CD8-positive, alpha-beta memory T cell (primary cell): Measurements from ENCODE around the gene TAF11L2. TPM values are rescaled to one million over a fixed set of nuclear protein-coding genes. Genes with fewer than 3 reads are reported as not detected.
"Not testable (repeated sequence)": the region's sequence is repeated elsewhere in the genome, so short reads cannot be mapped to it uniquely, and the experiment has no call there.

Source experiments
- CTCF ChIA-PET: fragments of 350-600 bp; sonication (Branson Sonifier 250); formaldehyde crosslinking; loops from one replicate; lab custom pipeline; 2021; ENCODE audit warnings: antibody characterized with exemption; lab: Charles Lee
- POLR2A ChIA-PET: fragments of 350-600 bp; sonication (Branson Sonifier 250); formaldehyde crosslinking; loops from one replicate; lab custom pipeline; 2021; ENCODE audit warnings: antibody characterized with exemption; lab: Charles Lee
- DNase-seq, 5 donors: peaks; one replicate each; pipeline versions ENCODE4 v3.0.0 to v3.0.0-alpha.2; 2020 to 2022; ENCODE audit warnings: mixed read lengths in 1 of 5
- H3K27ac ChIP-seq: one replicate; pipeline ENCODE4 v1.7.0; 2013; ENCODE audit warnings: low read depth, mild to moderate bottlenecking, low read length, moderate library complexity
- H3K27me3 ChIP-seq: 2 replicates; pipeline ENCODE4 v1.7.0; 2013; ENCODE audit warnings: low read length, mild to moderate bottlenecking; ENCODE audit not compliant: insufficient read depth, poor library complexity, severe bottlenecking
- H3K36me3 ChIP-seq: 2 replicates; pipeline ENCODE4 v1.7.0; 2013; ENCODE audit warnings: mild to moderate bottlenecking, low read length, moderate library complexity; ENCODE audit not compliant: insufficient read depth
- H3K4me1 ChIP-seq: 2 replicates; pipeline ENCODE4 v1.7.0; 2013; ENCODE audit warnings: mild to moderate bottlenecking, low read length, moderate library complexity; ENCODE audit not compliant: insufficient read depth
- H3K4me3 ChIP-seq: 2 replicates; pipeline ENCODE4 v1.7.0; 2013; ENCODE audit warnings: mild to moderate bottlenecking, low read length
- H3K9me3 ChIP-seq: 2 replicates; pipeline ENCODE4 v1.7.0; 2013; ENCODE audit warnings: mild to moderate bottlenecking, low read length
- H3K27ac Mint-ChIP-seq, 8 donors: one replicate each; pipeline ENCODE4 v1.8.0; 2020 to 2021; ENCODE audit warnings: mixed read lengths in 8 of 8, mild to moderate bottlenecking in 6 of 8, inconsistent platforms in 3 of 8, moderate library complexity in 3 of 8
- H3K27me3 Mint-ChIP-seq, 2 donors: one replicate each; pipeline ENCODE4 v1.8.0; 2020 to 2021; ENCODE audit warnings: mixed read lengths in 2 of 2, mild to moderate bottlenecking in 1 of 2, moderate library complexity in 1 of 2
- H3K36me3 Mint-ChIP-seq, 3 donors: one replicate each; pipeline ENCODE4 v1.8.0; 2020 to 2021; ENCODE audit warnings: mixed read lengths in 3 of 3, inconsistent platforms in 1 of 3, mild to moderate bottlenecking in 1 of 3
- H3K4me1 Mint-ChIP-seq, 3 donors: one replicate each; pipeline ENCODE4 v1.8.0; 2020 to 2021; ENCODE audit warnings: mixed read lengths in 3 of 3, inconsistent platforms in 1 of 3, mild to moderate bottlenecking in 1 of 3
- H3K4me3 Mint-ChIP-seq, 7 donors: one replicate each; pipeline ENCODE4 v1.8.0; 2020 to 2021; ENCODE audit warnings: mixed read lengths in 7 of 7, mild to moderate bottlenecking in 6 of 7, moderate library complexity in 4 of 7, inconsistent platforms in 2 of 7
- H3K9me3 Mint-ChIP-seq, 5 donors: one replicate each; pipeline ENCODE4 v1.8.0; 2020 to 2022; ENCODE audit warnings: mixed read lengths in 5 of 5, mild to moderate bottlenecking in 3 of 5, moderate library complexity in 2 of 5, inconsistent platforms in 1 of 5
- polyA plus RNA-seq: library from polyadenylated mRNA; unstranded; fragments of 300-500 nt; fragmentation: Illumina TruSeq; gene quantifications from one replicate; pipeline ENCODE4 v1.2.3, GENCODE V29; 2021
- total RNA-seq, 2 experiments: library from RNA; stranded (reverse); gene quantifications; one replicate each; pipeline ENCODE4 v1.2.3, GENCODE V29; 2021

Gene TAF11L2
- not detected for total RNA-seq
- not detected for polyA plus RNA-seq

DNA sequence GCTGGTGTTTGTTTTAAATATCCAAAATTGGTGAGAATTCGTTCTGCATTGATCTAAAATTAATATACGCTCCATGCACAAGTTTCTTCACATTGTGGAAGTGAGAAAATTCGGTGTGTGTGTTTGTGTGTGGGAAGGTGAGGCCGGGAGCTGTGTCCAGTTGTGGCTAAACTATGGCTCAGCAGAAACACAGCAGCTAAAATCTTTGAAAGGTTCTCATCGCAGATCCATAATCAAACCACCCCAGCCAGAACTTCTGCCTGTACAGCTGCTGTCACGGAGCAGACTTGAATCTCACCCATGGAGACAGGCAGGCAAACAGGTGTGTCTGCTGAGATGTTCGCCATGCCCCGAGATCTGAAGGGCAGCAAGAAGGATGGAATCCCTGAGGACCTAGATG, at the start of gene TAF11L2:
Gene TAF11L2, plus strand, starts transcription at position 301 of the 400 bp plus-strand sequence.
- not testable (repeated sequence) for H3K4me3 Mint-ChIP-seq

DNA sequence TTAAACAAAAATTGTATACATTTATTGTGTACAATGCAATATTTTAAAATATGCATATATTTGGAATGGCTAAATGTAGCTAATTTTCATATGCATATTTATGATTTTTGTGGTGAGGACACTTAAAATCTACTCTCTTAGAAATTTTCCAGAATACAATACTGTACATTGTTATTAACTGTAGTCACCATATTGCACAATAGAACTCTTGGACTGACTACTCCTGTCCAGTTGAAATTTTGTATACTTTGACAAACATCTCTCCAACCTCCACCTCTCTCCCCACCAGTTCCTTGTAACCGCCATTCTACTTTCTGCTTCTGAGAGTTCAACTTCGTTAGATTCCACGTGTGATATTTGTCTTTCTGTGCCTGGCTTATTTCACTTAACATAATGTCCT, 49.2 kb upstream of the TAF11L2 start:
- Mint-ChIP-seq H3K9me3 (peaks cover 1 to 24% (median 6%) of the 10 kb centered on the region in 5 donors), H3K4me3 (no peak overlapping the region), H3K27me3 (no peaks in the 10 kb centered on the region), H3K36me3 (no peaks in the 10 kb centered on the region), H3K4me1 (no peaks in the 10 kb centered on the region), H3K27ac (no peak overlapping the region)
- no peaks in the 10 kb centered on the region for H3K4me1 ChIP-seq
- H3K9me3 ChIP-seq: no peaks in the 10 kb centered on the region
- no peaks in the 10 kb centered on the region for H3K36me3 ChIP-seq
- ChIA-PET CTCF (no interaction called here), POLR2A (no interaction called here)
- no peak for DNase-seq
- H3K27me3 ChIP-seq: no peaks in the 10 kb centered on the region
- H3K4me3 ChIP-seq: no peak overlapping the region
- no peak overlapping the region for H3K27ac ChIP-seq

More for the DNA sequence above, at the start of gene TAF11L2:
- H3K9me3 ChIP-seq, H3K4me1 Mint-ChIP-seq, H3K36me3 ChIP-seq, H3K4me3 ChIP-seq, H3K4me1 ChIP-seq, H3K27ac ChIP-seq, CTCF ChIA-PET, H3K27me3 Mint-ChIP-seq, H3K9me3 Mint-ChIP-seq, DNase-seq, H3K36me3 Mint-ChIP-seq, H3K27me3 ChIP-seq, POLR2A ChIA-PET: not testable (repeated sequence)
- peak within 1 kb of the TSS in 1 of 8 donors; percentile 44 for H3K27ac Mint-ChIP-seq

DNA sequence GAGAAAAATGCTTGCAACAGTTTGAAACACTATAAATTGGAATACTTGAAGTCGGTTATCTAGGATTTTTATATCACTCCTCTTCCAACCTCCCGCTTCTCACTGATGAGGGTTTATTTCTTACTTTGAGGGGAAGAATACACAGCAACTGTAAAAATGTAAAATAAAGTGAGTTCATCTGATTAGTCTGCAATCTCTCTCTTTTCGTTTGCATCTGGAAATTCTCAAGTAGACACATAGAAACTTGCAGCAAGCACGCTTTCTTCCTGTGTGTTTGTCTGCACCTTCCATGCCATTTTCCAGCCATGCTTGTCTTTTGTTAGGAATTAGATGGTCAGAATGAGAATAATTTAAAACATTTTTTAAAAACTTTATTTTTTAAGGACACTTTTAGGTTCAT, 45.1 kb upstream of the TAF11L2 start:
- Mint-ChIP-seq H3K4me1 (no peaks in the 10 kb centered on the region), H3K27me3 (no peaks in the 10 kb centered on the region), H3K9me3 (peaks cover 5 to 32% (median 12%) of the 10 kb centered on the region in 5 donors), H3K4me3 (no peak overlapping the region), H3K36me3 (no peaks in the 10 kb centered on the region), H3K27ac (no peak overlapping the region)
- no peak overlapping the region for H3K27ac ChIP-seq
- CTCF ChIA-PET: no interaction called here
- no peaks in the 10 kb centered on the region for H3K9me3 ChIP-seq
- H3K4me1 ChIP-seq: no peaks in the 10 kb centered on the region
- H3K4me3 ChIP-seq: no peak overlapping the region
- POLR2A ChIA-PET: no interaction called here
- H3K36me3 ChIP-seq: no peaks in the 10 kb centered on the region
- DNase-seq: no peak
- no peaks in the 10 kb centered on the region for H3K27me3 ChIP-seq

DNA sequence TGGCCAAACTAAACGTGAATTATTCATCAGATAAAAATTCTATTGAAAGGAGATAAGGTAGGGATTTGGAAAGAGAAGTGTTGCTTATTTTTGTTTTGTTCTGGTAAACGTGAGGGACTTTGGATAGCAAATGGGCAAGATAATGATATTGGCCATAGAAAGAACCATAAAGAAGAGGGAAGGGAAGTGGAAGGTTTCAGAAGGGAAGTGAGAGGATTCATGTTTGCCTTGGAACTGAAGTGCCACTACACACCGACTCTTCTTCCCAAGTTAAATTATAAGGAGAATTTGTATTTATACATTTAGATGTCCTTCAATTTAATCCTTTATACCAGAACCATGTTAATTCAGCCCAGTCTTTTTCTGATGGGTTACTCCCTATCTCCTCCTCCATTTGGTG, 42.1 kb upstream of the TAF11L2 start:
- Mint-ChIP-seq H3K27ac (no peak overlapping the region), H3K4me1 (no peaks in the 10 kb centered on the region), H3K4me3 (no peak overlapping the region), H3K27me3 (peaks cover 0 to 1% of the 10 kb centered on the region in 2 donors), H3K9me3 (peaks cover 8 to 23% (median 16%) of the 10 kb centered on the region in 5 donors), H3K36me3 (no peaks in the 10 kb centered on the region)
- no peak overlapping the region for H3K27ac ChIP-seq
- POLR2A ChIA-PET: no interaction called here
- H3K36me3 ChIP-seq: no peaks in the 10 kb centered on the region
- CTCF ChIA-PET: no interaction called here
- H3K4me3 ChIP-seq: no peak overlapping the region
- H3K27me3 ChIP-seq: no peaks in the 10 kb centered on the region
- H3K9me3 ChIP-seq: no peaks in the 10 kb centered on the region
- H3K4me1 ChIP-seq: no peaks in the 10 kb centered on the region
- DNase-seq: no peak

DNA sequence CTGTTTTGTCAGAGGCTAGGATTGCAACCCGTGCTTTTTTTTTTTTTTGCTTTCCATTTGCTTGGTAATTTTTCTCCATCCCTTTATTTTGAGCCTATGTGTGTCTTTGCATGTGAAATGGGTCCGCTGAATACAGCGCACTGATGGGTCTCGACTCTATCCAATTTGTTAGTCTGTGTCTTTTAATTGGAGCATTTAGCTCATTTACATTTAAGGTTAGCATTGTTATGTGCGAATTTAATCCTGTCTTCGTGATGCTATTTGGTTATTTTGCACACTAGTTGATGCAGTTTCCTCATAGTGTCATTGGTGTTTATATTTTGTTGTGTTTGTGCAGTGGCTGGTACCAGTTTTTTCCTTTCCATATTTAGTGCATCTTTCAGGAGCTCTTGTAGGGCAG, 36.2 kb upstream of the TAF11L2 start:
- CTCF ChIA-PET: no interaction called here
- POLR2A ChIA-PET: no interaction called here
- no peak overlapping the region for H3K4me3 ChIP-seq
- H3K36me3 ChIP-seq: no peaks in the 10 kb centered on the region
- H3K27ac ChIP-seq: no peak overlapping the region
- H3K4me1 ChIP-seq: no peaks in the 10 kb centered on the region
- H3K9me3 ChIP-seq: no peaks in the 10 kb centered on the region
- Mint-ChIP-seq H3K9me3 (peaks cover 0 to 26% (median 18%) of the 10 kb centered on the region in 5 donors), H3K27ac (no peak overlapping the region), H3K27me3 (peaks cover 0 to 2% of the 10 kb centered on the region in 2 donors), H3K36me3 (no peaks in the 10 kb centered on the region), H3K4me3 (no peak overlapping the region), H3K4me1 (no peaks in the 10 kb centered on the region)
- H3K27me3 ChIP-seq: no peaks in the 10 kb centered on the region
- no peak for DNase-seq

DNA sequence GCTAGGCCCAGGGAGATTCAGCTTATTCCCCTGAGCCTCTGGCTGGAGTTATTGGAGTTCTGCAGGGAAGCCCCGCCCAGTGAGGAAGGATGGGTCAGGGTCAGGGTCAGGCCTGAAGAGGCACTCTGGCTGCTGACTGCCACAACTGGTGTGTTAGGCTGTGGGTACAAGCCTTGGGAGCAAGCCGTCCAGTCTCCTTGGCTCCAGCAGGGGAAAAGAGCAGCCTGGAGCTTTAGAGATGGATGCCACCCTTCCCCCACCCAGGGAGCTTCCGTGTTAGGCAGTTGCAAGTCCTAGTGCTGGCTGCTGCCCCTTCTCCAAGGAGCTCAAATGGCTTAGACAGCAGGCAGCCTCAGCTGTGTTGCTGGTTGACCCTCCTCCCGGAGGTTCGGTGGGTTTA, 34.4 kb upstream of the TAF11L2 start:
- H3K27me3 Mint-ChIP-seq: peaks cover 0 to 2% of the 10 kb centered on the region in 2 donors
- no peaks in the 10 kb centered on the region for H3K36me3 Mint-ChIP-seq
- POLR2A ChIA-PET: no interaction called here
- H3K4me3 Mint-ChIP-seq: no peak overlapping the region
- no peak for DNase-seq
- Histone ChIP-seq H3K4me3 (no peak overlapping the region), H3K9me3 (no peaks in the 10 kb centered on the region), H3K27me3 (no peaks in the 10 kb centered on the region), H3K27ac (no peak overlapping the region), H3K4me1 (no peaks in the 10 kb centered on the region), H3K36me3 (no peaks in the 10 kb centered on the region)
- no peak overlapping the region for H3K27ac Mint-ChIP-seq
- CTCF ChIA-PET: no interaction called here
- no peaks in the 10 kb centered on the region for H3K4me1 Mint-ChIP-seq
- H3K9me3 Mint-ChIP-seq: peaks cover 4 to 25% (median 14%) of the 10 kb centered on the region in 5 donors

DNA sequence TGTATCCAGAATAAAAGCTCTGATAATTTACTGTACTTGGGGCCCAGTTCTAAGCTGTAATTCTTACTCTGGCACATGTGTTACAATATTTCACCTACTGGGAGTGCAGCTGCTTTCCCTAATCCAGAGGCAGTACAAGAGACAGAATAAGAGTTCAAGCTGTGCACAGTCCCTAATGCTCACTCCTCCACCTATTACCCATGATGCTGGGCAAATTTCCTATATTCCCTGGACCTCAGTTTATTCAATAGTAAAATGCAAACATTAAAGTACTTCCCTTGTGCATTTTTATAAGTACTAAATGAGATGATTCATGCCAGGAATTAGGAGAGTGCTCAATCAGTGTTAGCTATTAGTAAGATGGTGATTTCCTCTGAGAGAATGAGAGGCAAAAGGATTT, 28.0 kb upstream of the TAF11L2 start:
- H3K4me3 ChIP-seq: no peak overlapping the region
- no peak overlapping the region for H3K27ac Mint-ChIP-seq
- no peaks in the 10 kb centered on the region for H3K27me3 ChIP-seq
- no peak for DNase-seq
- H3K36me3 Mint-ChIP-seq: no peaks in the 10 kb centered on the region
- H3K4me1 ChIP-seq: no peaks in the 10 kb centered on the region
- no peak overlapping the region for H3K27ac ChIP-seq
- CTCF ChIA-PET: no interaction called here
- H3K36me3 ChIP-seq: no peaks in the 10 kb centered on the region
- no peaks in the 10 kb centered on the region for H3K4me1 Mint-ChIP-seq
- no peaks in the 10 kb centered on the region for H3K27me3 Mint-ChIP-seq
- H3K4me3 Mint-ChIP-seq: no peak overlapping the region
- POLR2A ChIA-PET: no interaction called here
- H3K9me3 ChIP-seq: no peaks in the 10 kb centered on the region
- H3K9me3 Mint-ChIP-seq: peaks cover 3 to 15% (median 11%) of the 10 kb centered on the region in 5 donors

DNA sequence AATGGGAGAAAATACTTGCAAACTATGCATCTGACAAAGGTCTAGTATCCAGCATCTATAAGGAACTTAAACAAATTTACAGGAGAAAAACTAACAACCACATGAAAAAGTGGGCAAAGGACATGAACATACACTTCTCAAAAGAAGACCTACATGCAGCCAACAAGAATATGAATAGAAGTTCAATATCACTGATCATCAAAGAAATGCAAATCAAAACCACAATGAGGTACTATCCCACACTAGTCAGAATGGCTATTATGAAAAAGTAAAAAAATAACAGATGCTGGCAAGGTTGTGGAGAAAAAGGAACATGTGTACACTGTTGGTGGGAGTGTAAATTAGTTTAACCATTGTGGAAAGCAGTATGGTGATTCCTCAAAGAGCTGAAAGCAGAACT, 23.0 kb upstream of the TAF11L2 start:
- H3K27ac ChIP-seq, H3K4me1 Mint-ChIP-seq, H3K27me3 ChIP-seq, H3K4me3 Mint-ChIP-seq, H3K36me3 ChIP-seq, H3K4me3 ChIP-seq, H3K27ac Mint-ChIP-seq, H3K36me3 Mint-ChIP-seq, H3K9me3 ChIP-seq, H3K27me3 Mint-ChIP-seq, DNase-seq, POLR2A ChIA-PET, H3K4me1 ChIP-seq, CTCF ChIA-PET: not testable (repeated sequence)
- peaks cover 5 to 11% (median 5%) of the 10 kb centered on the region in 5 donors for H3K9me3 Mint-ChIP-seq

DNA sequence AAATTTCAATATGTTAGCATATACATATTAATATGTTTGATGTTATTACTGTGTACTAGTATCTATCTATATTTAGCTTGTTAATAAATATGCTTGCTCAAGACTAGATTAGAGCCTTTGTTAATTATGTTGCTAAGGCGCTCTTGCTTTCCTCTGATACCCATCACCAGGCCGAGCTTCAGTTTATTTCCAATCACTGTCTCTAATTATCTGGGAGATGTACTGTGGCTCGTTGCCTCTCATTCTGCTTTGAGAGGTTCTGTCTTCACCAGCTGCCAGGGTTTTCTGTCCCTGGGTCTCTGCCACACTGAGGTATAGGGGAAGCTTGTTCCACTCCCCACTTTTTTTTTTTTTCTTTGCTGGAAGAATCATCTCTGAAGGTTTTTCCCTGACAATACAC, 21.0 kb upstream of the TAF11L2 start:
- ChIA-PET POLR2A (no interaction called here), CTCF (no interaction called here)
- Mint-ChIP-seq H3K36me3 (no peaks in the 10 kb centered on the region), H3K27ac (no peak overlapping the region), H3K4me3 (no peak overlapping the region), H3K27me3 (no peaks in the 10 kb centered on the region), H3K4me1 (no peaks in the 10 kb centered on the region), H3K9me3 (peaks cover 3 to 6% (median 5%) of the 10 kb centered on the region in 5 donors)
- H3K27ac ChIP-seq: no peak overlapping the region
- DNase-seq: no peak
- no peaks in the 10 kb centered on the region for H3K27me3 ChIP-seq
- no peak overlapping the region for H3K4me3 ChIP-seq
- H3K4me1 ChIP-seq: no peaks in the 10 kb centered on the region
- no peaks in the 10 kb centered on the region for H3K9me3 ChIP-seq
- H3K36me3 ChIP-seq: no peaks in the 10 kb centered on the region
